NCI-H1694 treated with DMSO at 0.1 percent for 48 hours (cell line): Measurements from ENCODE around the gene MBOAT7.
A peak's percentile ranks its signal among the peaks of the same experiment; 100 is the strongest.
"Not testable (repeated sequence)": the region's sequence is repeated elsewhere in the genome, so short reads cannot be mapped to it uniquely, and the experiment has no call there.

Experiments used
- DNase-seq: peaks from one replicate; lab custom pipeline; 2025; lab: John Stamatoyannopoulos, UW

The MBOAT7 gene

GRCh38 chr19:54209058-54209810 lies 19.9 kb upstream of the MBOAT7 start:
- no peak for DNase-seq

- DNase-seq: no peak
These were observed 19.3 kb upstream of the MBOAT7 start for GRCh38 chr19:54208784-54209057.

GRCh38 chr19:54207983-54208783 lies 18.8 kb upstream of the MBOAT7 start:
- DNase-seq: peak; percentile 12

- DNase-seq: no peak
These were observed 18.2 kb upstream of the MBOAT7 start for GRCh38 chr19:54207676-54207982.

- DNase-seq: not testable (repeated sequence)
These were observed 17.8 kb upstream of the MBOAT7 start for GRCh38 chr19:54207193-54207592.

- no peak for DNase-seq
These were observed 17.4 kb upstream of the MBOAT7 start for GRCh38 chr19:54206831-54207177.

- DNase-seq: no peak
These were observed 16.9 kb upstream of the MBOAT7 start for GRCh38 chr19:54206030-54206830.

- no peak for DNase-seq
These were observed 15.5 kb upstream of the MBOAT7 start for GRCh38 chr19:54204767-54205468.

GRCh38 chr19:54203151-54203611 lies 13.8 kb upstream of the MBOAT7 start:
- no peak for DNase-seq

GRCh38 chr19:54201980-54202379 lies 12.6 kb upstream of the MBOAT7 start:
- DNase-seq: no peak

GRCh38 chr19:54201172-54201701 lies 11.9 kb upstream of the MBOAT7 start:
- no peak for DNase-seq

- no peak for DNase-seq
These were observed 10.0 kb upstream of the MBOAT7 start for GRCh38 chr19:54199401-54199800.

GRCh38 chr19:54197121-54197520 lies 7.7 kb upstream of the MBOAT7 start:
- DNase-seq: no peak

- DNase-seq: no peak
These were observed 7.2 kb upstream of the MBOAT7 start for GRCh38 chr19:54196536-54196935.

GRCh38 chr19:54194463-54194862 lies 5.1 kb upstream of the MBOAT7 start:
- DNase-seq: not testable (repeated sequence)

- no peak for DNase-seq
These were observed 3.6 kb upstream of the MBOAT7 start for GRCh38 chr19:54193011-54193410.

- DNase-seq: no peak
These were observed 2.6 kb upstream of the MBOAT7 start for GRCh38 chr19:54191811-54192453.

- DNase-seq: peak; percentile 84
These were observed 1.8 kb upstream of the MBOAT7 start, which contains the start of gene TSEN34 for GRCh38 chr19:54191011-54191810. TSS of gene TSEN34 (plus strand) at chr19:54191308. CDS start at chr19:54191365, 57 bp downstream.

GRCh38 chr19:54190503-54191010 lies 1.2 kb upstream of the MBOAT7 start:
- DNase-seq: peak; percentile 99
